T-helper 2 cell treated with Interferon-gamma antibody and Interleukin-4, amounts not matched to agents 100 ng/mL and 5 ng/mL, for 36 hours (primary cell): ENCODE measurements around the gene TYW3. TPM values are rescaled to one million over a fixed set of nuclear protein-coding genes. Genes with fewer than 3 reads are reported as not detected.

Experiments
- intact Hi-C: fragments of 100-400 bp; cut with micrococcal nuclease; formaldehyde crosslinking; loops from one replicate; pipeline ENCODE4 v1.15.1; 2023
- total RNA-seq: library from RNA; stranded (reverse); gene quantifications from 2 replicates; pipeline ENCODE4 v1.2.3, GENCODE V29; 2022

The TYW3 gene
- 24.5 and 25.0 TPM in 2 replicates for total RNA-seq

- intact Hi-C loops = loop anchor here (1.0 to 10.0 kb wide), 5 partner anchors 30 to 1053 kb away; partner anchors contain the start of genes ACADM, FPGT, LRRIQ3 and RABGGTB
These were observed at the start of gene TYW3, which contains the start of gene CRYZ for GRCh38 chr1:74732960-74733603. Gene TYW3, plus strand, starts transcription at chr1:74733152. Its CDS starts 93 bp downstream, at chr1:74733245. Gene CRYZ, minus strand, starts transcription at chr1:74733050. Its CDS starts 8,229 bp downstream, at chr1:74724821.

GRCh38 chr1:74683656-74684055 is 49.3 kb upstream of the TYW3 start:
- intact Hi-C loops = loop anchor here (2.0 kb wide), 1 partner anchor 843 kb away; no protein-coding TSS in a partner anchor

DNA sequence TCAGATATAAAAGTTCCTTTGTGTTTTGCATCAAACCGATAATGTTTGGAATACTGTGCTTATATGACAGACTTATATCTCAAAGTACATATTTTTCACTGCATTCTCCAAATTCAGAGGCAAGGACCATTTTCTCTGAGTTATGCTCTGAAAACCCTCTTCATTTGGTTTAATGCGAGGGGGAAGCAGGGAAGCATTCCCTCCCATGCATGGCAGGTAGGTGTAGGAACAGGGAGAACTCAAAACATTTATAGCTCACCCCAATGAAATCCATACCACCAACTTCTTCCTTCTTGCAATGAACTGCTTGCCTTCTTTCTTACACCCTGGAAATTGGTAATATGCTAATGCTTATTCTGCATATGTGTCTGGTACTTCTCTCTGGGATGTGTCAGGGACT is 48.7 kb upstream of the TYW3 start:
- intact Hi-C loops = loop anchor here (2.0 kb wide), 1 partner anchor 844 kb away; no protein-coding TSS in a partner anchor

DNA sequence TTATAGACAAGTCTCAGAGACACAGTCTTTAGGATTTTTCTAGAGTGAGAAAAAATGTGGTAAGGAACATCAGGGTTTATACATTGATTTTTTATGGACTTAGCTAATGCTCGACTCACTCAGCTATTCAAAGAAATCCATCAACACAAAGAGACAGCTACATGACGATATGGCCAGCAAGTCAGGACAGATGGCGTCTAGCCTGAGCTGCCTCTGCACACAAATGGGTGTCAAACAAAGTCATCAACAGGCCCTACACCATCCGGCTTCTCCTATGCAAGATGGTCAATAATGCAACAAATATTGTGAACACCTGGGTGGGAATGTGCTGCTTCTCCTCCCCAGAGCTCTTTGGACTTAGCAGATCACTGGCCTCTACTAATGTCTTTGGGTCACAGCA is 46.0 kb upstream of the TYW3 start:
- intact Hi-C loops = no loop called here

GRCh38 chr1:74689621-74690363 is 43.2 kb upstream of the TYW3 start:
- intact Hi-C loops = loop anchor here (2.0 kb wide), 1 partner anchor 43 kb away; the partner anchor contains the start of genes CRYZ and TYW3

DNA sequence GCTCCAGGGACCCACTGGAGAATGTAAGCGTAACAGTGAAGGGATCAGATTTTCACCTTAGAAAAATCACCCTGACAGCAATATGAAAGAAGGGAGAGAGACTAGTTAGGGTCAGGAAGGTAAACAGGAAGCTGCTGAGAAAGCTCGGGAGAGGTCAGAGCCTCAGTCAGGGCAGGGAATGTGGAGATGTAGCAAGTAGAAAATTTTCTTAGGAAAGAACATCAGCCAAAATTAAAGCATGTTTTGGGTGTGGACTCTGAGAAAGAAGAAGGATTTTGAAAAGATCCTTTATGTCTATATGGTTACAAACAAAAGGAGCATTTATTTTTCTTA is 42.6 kb upstream of the TYW3 start:
- intact Hi-C loops = loop anchor here (2.0 kb wide), 1 partner anchor 42 kb away; the partner anchor contains the start of genes CRYZ and TYW3

DNA sequence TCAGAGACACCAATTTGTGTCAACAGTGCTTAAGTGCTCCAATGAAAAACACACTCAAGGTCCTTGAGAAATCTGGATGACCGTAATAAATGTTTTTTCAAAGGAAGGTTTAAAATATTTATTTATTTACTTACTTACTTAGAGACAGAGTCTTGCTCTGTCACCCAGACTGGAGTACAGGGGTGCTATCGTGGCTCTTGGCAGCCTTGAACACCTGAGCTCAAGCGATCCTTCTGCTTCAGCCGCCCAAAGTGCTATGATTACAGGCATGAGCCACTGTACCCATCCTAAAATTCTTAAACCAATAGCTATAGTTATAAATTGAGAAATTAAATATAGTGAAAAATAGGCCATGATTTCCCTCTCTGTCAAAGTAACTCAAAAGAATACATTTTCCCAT is 42.0 kb upstream of the TYW3 start:
- intact Hi-C loops = loop anchor here (2.0 kb wide), 1 partner anchor 42 kb away; the partner anchor contains the start of genes CRYZ and TYW3

DNA sequence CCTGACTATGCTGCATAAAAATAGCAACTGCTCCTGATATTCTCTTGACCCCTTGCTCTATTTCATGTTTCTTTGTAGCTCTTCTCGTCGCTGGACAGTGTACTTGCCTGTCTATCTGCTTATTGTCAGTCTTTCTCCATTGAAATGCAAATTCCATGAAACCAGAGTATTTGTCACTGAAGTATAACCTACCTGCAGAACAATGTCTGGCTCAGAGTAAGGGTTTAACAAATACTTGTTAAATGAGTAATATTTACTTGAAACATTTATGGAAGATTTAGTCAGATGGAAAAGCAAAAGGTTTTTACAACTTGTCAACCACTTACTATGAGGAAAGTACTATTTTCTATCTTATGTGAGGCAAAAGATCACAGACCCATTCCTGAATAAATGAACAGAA is 39.5 kb upstream of the TYW3 start:
- intact Hi-C loops = no loop called here

GRCh38 chr1:74697832-74698231 is 35.1 kb upstream of the TYW3 start:
- intact Hi-C loops = no loop called here

GRCh38 chr1:74699331-74699730 is 33.6 kb upstream of the TYW3 start:
- intact Hi-C loops = no loop called here

- intact Hi-C loops = no loop called here
These were observed 29.4 kb upstream of the TYW3 start for GRCh38 chr1:74703386-74704182.

- intact Hi-C loops = no loop called here
These were observed 20.1 kb upstream of the TYW3 start for GRCh38 chr1:74712881-74713280.

GRCh38 chr1:74713849-74714248 is 19.1 kb upstream of the TYW3 start:
- intact Hi-C loops = no loop called here

GRCh38 chr1:74714429-74715235 is 18.3 kb upstream of the TYW3 start:
- intact Hi-C loops = no loop called here

DNA sequence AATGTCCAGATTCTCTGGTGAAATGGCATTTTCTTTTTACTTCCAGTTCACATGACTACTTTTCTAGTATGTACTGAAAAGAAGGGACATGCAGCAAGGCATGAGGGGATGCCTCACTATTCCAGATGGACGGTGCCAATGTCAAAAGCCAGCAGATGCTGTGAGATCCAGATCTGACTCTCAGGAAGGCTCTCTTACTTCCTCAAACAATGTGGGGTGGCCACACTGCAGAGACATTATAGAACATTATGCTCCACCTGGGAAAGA is 17.8 kb upstream of the TYW3 start:
- intact Hi-C loops = no loop called here

DNA sequence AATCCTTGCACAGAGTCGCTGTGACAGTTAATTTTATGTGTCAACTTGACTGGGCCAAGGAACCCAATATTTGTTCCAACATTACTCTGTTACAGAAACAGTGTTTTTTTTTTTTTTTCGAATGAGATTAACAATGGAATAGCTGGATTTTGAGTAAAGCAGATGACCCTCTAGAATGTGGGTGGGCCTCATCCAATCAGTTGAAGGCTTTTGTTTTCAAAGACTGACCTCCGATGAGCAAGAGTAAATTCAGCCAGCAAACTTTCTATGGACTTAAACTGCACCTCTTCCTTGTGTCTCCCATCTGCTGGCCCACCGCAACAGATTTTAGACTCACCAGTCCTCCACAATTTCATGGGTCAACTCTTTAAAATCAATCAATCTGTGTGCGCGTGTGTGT is 17.1 kb upstream of the TYW3 start:
- intact Hi-C loops = no loop called here

DNA sequence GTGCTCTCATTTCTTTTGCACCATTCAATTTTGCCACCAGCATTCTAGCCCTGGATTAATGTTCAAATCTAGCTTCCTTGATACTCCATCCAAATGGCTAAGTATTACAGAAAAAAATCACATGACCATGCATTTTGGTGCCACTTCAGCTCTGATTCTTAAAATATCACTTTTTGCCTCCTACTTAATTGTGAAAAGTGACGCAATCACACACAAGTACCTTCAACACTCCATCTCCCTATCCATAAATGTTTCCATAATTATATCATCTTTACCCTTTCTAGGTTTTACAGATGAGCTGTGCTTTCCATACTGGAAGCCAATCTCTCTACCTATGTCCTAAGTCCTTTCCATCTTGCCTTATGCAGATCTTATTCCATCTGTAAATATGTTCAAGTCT is 16.1 kb upstream of the TYW3 start:
- intact Hi-C loops = no loop called here

GRCh38 chr1:74717626-74718025 is 15.3 kb upstream of the TYW3 start:
- intact Hi-C loops = no loop called here

DNA sequence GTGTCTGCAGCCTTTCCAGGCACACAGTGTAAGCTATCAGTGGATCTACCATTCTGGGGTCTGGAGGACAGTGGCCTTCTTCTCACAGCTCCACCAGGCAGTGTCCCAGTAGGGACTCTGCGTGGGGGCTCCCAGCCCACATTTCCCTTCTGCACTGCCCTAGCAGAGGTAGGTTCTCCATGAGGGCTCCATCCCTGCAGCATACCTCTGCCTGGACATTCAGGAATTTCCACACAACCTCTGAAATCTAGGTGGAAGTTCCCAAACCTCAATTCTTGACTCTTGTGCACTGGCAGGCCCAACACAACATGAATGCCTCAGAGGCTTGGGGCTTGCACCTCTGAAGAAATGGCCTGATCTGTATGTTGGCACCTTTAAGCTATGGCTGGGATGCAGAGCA is 6.9 kb upstream of the TYW3 start:
- intact Hi-C loops = no loop called here

- intact Hi-C loops = no loop called here
These were observed 4.2 kb upstream of the TYW3 start for GRCh38 chr1:74728736-74729135.
